ENCODE data around the gene THAP3. TPM values are rescaled to one million over a fixed set of nuclear protein-coding genes. Genes with fewer than 3 reads are reported as not detected.
"Not testable (repeated sequence)": the region's sequence is repeated elsewhere in the genome, so short reads cannot be mapped to it uniquely, and the experiment has no call there.

Gene THAP3
- total and polyA plus RNA-seq, 2 donors (not counting 1 experiment from before 2014, with no cell fraction given), result 20.2 to 30.4 TPM

DNA sequence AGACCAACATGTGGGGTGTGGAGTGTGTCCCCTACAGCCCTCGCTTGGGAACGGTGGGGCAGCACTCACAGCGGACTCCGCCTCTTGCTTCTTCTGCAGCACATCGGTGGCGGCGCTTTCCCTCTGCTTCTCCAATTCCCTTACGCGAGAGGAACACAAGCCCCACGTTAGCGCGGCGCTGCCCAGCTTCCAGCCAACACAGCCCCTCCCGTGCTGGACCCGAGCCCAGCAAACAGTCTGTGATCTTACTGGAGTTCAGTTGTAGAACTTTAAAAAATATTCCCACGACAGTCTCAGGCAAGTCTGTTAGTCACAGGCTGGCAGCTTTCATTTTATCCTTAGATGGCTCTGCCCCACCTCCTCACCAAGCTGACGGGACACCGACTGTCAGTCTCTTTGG, 13.6 kb downstream of the THAP3 start:
- H3K4me3 Mint-ChIP-seq, result no peak overlapping the region
- ATAC-seq (ENCODE audit: low read depth), result no peak
- ChIA-PET CTCF (interaction anchor here (0.6 kb wide), 1 partner anchor 94 kb away, joined by 3 read pairs; no protein-coding TSS in a partner anchor), POLR2A (no interaction called here)
- H3K27me3 Mint-ChIP-seq, result no peaks in the 10 kb centered on the region
- Histone ChIP-seq H3K4me1 (ENCODE audit: control insufficient read depth in 2 of 2, insufficient read depth in 2 of 2, low read length in 2 of 2) (no peaks in the 10 kb centered on the region), H3K79me2 (ENCODE audit: control insufficient read depth, insufficient read depth, low read length) (no peaks in the 10 kb centered on the region), H3K4me2 (replicated peaks; ENCODE audit: low read depth, low read length, poor library complexity, severe bottlenecking) (no peak overlapping the region), H3K27me3 (replicated peaks in 1 of 4; ENCODE audit: control extremely low read depth in 1 of 4, control insufficient read depth in 3 of 4, insufficient read depth in 4 of 4, low read length in 3 of 4) (no peaks in the 10 kb centered on the region), H3K4me3 (ENCODE audit: control extremely low read depth in 1 of 5, extremely low read depth in 1 of 5, insufficient read depth in 1 of 5, low read depth in 2 of 5, low read length in 4 of 5) (no peak overlapping the region), H4K20me1 (ENCODE audit: control insufficient read depth, insufficient read depth, low read length, poor library complexity, severe bottlenecking) (no peaks in the 10 kb centered on the region), H3K36me3 (replicated peaks in 1 of 2; ENCODE audit: control extremely low read depth in 1 of 2, control insufficient read depth in 1 of 2, extremely low read depth in 1 of 2, insufficient read depth in 2 of 2, low read length in 1 of 2) (peaks cover 4 to 39% of the 10 kb centered on the region in 2 experiments), H3K9me3 (ENCODE audit: control extremely low read depth in 1 of 3, control insufficient read depth in 2 of 3, insufficient read depth in 1 of 3, low read length in 2 of 3) (no peaks in the 10 kb centered on the region), H3K9ac (ENCODE audit: low read length) (no peak overlapping the region), H3K27ac (ENCODE audit: low read length in 2 of 2) (no peak overlapping the region), H2AFZ (ENCODE audit: insufficient read depth, low read depth, low read length, poor library complexity, severe bottlenecking) (no peak overlapping the region)
- no peak overlapping the region for H3K27ac Mint-ChIP-seq
- intact Hi-C loops (cut with micrococcal nuclease), result no loop called here
- H3K9me3 Mint-ChIP-seq (ENCODE audit: insufficient read depth), result no peaks in the 10 kb centered on the region
- 98% methylated on average over 15 of the region's 18 CpGs for WGBS (ENCODE audit: insufficient coverage)
- no peak for TF ChIP-seq EZH2 (IDR thresholded peaks at IDR 0.05; ENCODE audit: borderline replicate concordance, insufficient read depth, low read depth, low read length, poor library complexity, severe bottlenecking)
- TF ChIP-seq, protein P1, sequence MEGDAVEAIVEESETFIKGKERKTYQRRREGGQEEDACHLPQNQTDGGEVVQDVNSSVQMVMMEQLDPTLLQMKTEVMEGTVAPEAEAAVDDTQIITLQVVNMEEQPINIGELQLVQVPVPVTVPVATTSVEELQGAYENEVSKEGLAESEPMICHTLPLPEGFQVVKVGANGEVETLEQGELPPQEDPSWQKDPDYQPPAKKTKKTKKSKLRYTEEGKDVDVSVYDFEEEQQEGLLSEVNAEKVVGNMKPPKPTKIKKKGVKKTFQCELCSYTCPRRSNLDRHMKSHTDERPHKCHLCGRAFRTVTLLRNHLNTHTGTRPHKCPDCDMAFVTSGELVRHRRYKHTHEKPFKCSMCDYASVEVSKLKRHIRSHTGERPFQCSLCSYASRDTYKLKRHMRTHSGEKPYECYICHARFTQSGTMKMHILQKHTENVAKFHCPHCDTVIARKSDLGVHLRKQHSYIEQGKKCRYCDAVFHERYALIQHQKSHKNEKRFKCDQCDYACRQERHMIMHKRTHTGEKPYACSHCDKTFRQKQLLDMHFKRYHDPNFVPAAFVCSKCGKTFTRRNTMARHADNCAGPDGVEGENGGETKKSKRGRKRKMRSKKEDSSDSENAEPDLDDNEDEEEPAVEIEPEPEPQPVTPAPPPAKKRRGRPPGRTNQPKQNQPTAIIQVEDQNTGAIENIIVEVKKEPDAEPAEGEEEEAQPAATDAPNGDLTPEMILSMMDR (IDR thresholded peaks at IDR 0.05), result no peak
- no peak for DNase-seq
- H3K4me1 Mint-ChIP-seq, result no peaks in the 10 kb centered on the region

DNA sequence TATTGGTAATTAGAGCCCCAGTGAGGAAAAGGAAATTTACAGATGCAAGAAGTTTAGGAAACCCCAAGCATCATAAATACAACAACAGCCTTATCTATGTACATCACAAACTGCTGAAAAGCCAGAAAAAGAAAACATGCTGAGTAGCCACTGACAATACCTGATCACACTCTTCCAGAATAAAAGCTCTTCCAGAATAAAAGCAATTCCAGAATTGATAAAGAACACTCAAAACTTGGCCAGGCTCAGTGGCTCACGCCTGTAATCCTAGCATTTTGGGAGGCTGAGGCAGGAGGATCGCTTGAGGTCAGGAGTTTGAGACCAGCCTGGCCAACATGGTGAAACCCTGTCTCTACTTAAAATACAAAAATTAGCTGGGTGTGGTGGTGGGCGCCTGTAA, 16.2 kb downstream of the THAP3 start:
- H3K4me2 ChIP-seq (replicated peaks; ENCODE audit: low read depth, low read length, poor library complexity, severe bottlenecking); H3K9ac ChIP-seq (ENCODE audit: low read length); intact Hi-C loops (cut with micrococcal nuclease); H3K27ac ChIP-seq (ENCODE audit: low read length in 2 of 2); H3K4me3 Mint-ChIP-seq; H3K4me3 ChIP-seq (ENCODE audit: control extremely low read depth in 1 of 5, extremely low read depth in 1 of 5, insufficient read depth in 1 of 5, low read depth in 2 of 5, low read length in 4 of 5); H3K4me1 Mint-ChIP-seq; H3K9me3 ChIP-seq (ENCODE audit: control extremely low read depth in 1 of 3, control insufficient read depth in 2 of 3, insufficient read depth in 1 of 3, low read length in 2 of 3); POLR2A ChIA-PET; H3K4me1 ChIP-seq (ENCODE audit: control insufficient read depth in 2 of 2, insufficient read depth in 2 of 2, low read length in 2 of 2); H3K9me3 Mint-ChIP-seq (ENCODE audit: insufficient read depth); H3K27me3 Mint-ChIP-seq; H4K20me1 ChIP-seq (ENCODE audit: control insufficient read depth, insufficient read depth, low read length, poor library complexity, severe bottlenecking); H3K27me3 ChIP-seq (replicated peaks in 1 of 4; ENCODE audit: control extremely low read depth in 1 of 4, control insufficient read depth in 3 of 4, insufficient read depth in 4 of 4, low read length in 3 of 4); H3K79me2 ChIP-seq (ENCODE audit: control insufficient read depth, insufficient read depth, low read length); DNase-seq; H3K27ac Mint-ChIP-seq; H2AFZ ChIP-seq (ENCODE audit: insufficient read depth, low read depth, low read length, poor library complexity, severe bottlenecking); ATAC-seq (ENCODE audit: low read depth): not testable (repeated sequence)
- WGBS (ENCODE audit: insufficient coverage), result 100% methylated on average over 1 of the region's 3 CpGs
- peaks cover 4 to 38% of the 10 kb centered on the region in 2 experiments for H3K36me3 ChIP-seq (replicated peaks in 1 of 2; ENCODE audit: control extremely low read depth in 1 of 2, control insufficient read depth in 1 of 2, extremely low read depth in 1 of 2, insufficient read depth in 2 of 2, low read length in 1 of 2)
- CTCF ChIA-PET, result interaction anchor here (0.9 to 1.0 kb wide), 3 partner anchors 24 to 155 kb away, joined by 3 to 4 read pairs (median 3); partner anchors contain the start of gene TAS1R1
